HG03025 (cell line): ENCODE results near the gene CCDC178.
A peak's percentile ranks its signal among the peaks of the same experiment; 100 is the strongest.
"Not testable (repeated sequence)": the region's sequence is repeated elsewhere in the genome, so short reads cannot be mapped to it uniquely, and the experiment has no call there.

Experiments
- ATAC-seq: cut with Tn5 transposase; IDR thresholded peaks from one replicate; pipeline ENCODE4 v1.9.1; 2021; ENCODE audit warnings: mild to moderate bottlenecking, moderate library complexity; ENCODE audit not compliant: unreplicated experiment, low FRiP score

CCDC178 gene

DNA sequence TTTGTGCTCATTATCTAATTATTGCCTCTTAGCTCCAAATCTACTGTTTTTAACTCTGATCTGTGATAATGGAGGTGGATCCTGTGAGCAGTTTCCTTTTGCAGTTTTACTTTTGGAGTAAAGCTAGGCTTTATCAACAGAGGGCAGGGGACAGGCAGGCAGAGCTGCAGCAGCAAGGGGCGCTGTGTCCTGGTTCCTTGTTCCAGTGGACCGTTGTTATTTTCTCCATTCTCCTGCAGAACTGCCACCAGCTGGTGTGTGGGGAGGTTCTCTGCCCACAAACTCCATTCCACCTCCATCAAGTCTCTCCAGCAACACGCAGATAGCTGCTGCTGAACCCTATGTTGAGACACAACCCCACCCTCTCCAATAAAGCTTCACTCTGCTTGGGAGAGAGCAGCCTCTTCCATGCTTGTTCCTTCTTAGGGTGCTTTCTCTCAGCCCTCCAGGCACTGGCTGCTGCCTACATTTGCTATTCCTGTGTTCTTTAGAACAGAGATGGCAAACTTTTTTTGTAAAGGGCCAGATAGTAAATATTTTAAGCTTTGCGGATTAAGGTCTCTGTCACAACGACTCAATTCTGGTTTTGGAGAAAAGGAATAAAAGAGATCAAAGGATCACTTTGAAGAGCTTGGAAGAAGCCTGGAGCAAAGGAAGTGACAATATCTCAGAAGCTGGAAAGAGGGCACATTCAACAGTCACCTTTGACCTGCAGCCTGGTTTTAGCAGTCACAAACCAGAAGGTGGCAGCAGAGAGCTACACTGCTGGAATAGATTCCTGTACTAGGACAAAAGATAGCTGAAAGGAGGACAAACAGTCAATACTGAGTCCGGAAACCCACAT lies 208.8 kb downstream of the CCDC178 start:
- ATAC-seq: peak; percentile 97

DNA sequence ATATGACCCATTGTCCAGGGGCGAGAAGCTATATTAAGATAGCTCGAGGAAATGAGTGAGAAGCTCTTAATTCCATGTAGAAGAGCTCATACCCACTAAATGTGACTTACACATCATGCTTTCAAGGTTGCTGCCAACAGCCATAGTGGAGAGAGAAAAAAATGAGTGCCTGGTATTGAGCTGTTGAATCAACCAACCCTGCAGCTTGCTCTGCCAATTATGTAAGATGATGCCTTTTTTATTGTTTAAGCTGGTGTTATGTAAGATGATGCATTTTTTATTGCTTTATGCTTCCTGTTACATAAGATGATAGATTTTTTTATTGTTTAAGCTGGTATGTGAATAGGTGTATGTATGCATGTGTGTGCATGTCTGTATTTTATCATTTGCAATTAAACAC lies 228.2 kb downstream of the CCDC178 start:
- no peak for ATAC-seq

DNA sequence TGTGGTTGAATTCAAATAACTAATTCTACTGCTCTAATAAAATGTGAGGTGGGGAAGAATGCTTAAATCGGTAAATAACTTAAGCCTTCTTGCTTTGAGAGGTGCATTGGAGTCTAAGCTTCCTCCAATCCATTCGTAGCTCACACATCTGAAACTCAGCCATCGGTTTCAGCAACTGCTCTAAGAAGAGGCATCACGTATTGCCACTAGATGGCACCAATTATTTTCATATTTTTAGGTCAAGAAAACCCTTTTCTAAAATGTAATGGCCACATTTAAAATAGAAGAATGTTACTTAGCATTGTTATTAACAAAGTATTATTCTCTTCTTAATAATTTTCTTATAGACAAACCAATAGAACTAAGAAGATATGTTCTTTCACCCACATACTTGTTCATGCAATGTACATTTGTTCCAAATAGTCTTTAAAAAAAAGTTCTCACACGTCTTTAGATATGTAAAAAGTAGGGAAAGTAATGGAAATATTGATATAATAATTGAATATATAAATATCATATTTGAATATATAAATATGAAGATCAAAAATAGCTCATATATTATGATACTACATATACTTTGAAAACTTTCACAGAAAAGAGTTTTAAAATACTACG lies 229.8 kb downstream of the CCDC178 start:
- ATAC-seq: no peak

DNA sequence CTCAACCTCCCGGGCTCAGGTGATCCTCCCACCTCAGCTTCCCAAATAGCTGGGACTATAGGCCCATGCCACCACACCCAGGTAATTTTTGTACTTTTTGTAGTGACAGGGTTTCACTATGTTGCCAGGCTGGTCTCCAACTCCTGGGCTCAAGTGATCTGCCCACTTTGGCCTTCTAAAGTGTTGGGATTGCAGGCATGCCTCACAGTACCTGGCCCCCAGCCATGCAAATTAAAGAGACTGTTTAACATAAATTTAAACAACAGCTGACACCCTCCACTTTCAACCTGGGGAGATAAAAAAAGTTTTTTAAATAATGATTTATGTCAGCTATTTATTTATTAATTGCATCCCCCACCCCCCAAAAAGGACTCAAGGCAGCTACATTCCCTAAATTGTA lies 234.7 kb downstream of the CCDC178 start:
- no peak for ATAC-seq

DNA sequence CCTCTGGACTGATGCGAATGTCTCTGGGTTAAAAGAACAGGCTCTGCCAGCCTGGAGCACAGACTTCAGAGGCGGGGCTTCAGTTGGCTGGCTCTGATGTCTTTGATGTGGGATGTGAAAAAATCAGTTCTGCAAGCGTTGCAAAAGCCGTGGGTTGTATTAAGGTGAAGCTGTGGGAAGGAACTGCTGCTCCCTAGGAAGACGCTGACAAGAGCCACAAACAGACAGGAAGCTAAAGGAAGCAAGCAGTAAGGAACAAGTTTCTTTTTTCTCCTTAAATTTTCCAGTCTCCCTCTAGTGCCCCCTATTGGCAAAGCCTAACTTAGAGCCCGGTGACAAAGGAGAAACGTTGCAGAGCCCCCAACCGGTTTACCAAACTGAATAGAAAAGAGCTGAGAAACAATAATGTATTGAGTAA lies 239.0 kb downstream of the CCDC178 start:
- ATAC-seq: no peak

DNA sequence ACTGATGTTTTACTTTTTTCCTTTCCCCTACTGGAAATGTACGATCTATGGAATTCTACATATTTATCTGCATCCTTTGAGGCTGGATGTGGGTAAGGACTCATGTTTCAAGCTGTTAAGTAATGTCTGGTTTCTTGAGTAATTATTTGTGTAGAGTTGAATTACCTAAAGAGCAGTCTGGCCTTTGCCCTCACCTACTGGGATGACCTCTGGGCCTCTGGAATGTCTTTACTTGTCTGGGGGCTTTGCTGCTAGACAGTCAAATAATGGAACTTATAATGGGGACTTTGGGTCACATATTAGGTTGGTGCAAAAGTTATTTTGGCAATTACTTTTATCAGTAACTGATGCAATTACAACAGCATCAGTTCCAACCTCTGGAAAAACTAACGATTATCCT lies 244.7 kb downstream of the CCDC178 start:
- no peak for ATAC-seq

DNA sequence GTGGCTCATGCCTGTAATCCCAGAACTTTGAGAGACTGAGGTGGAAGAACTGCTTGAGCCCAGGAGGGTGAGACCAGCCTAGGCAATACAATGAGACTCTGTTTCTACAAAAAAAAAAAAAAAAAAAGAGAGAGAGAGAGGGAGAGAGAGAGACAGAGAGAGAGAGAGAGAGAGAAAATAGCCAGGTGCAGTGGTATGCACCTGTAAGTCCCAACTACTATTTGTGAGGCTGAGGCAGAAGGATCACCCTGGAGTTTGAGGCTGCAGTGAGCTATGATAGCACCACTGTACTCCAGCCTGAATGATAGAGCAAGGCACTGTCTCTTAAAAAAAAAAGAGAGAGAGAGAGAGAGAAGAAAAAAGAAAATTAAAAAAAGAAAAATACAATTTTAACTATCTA lies 245.7 kb downstream of the CCDC178 start:
- no peak for ATAC-seq

DNA sequence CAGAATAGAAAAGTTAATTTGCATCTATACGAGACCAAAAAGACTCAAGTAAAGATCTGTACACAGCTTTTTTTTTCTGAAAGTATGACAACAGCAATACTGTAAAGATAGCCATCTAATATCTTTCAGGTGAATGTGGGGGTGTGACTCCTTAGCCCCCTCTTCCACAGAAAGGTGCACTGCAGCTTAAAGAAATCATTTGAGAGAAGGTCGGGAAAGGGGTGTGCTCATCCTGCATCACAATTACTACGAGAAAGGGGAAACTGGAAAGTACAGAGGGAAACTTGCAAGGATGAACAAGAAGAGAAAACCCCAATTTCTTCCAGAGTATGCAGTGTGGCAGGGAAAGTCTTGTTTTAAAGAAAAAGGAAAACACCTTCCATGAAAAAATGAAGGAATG lies 255.6 kb downstream of the CCDC178 start:
- no peak for ATAC-seq

DNA sequence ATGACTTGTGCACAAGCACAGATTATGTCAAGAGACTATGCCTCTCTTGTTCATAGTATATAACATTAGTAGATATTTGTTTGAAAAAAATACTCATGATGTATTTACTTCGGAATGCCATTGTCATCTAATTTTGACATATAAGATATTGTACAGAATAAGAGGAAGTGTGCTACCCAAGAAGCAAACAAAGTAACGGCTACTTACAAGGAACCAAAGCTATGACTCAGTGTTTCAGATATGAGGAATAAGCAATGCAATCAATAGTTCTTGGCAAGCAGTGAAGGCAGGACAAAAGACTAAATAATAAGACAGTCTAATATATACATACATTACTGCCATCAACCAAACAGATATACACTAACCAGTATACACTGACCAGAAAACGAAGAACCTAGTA lies 256.3 kb downstream of the CCDC178 start:
- no peak for ATAC-seq

DNA sequence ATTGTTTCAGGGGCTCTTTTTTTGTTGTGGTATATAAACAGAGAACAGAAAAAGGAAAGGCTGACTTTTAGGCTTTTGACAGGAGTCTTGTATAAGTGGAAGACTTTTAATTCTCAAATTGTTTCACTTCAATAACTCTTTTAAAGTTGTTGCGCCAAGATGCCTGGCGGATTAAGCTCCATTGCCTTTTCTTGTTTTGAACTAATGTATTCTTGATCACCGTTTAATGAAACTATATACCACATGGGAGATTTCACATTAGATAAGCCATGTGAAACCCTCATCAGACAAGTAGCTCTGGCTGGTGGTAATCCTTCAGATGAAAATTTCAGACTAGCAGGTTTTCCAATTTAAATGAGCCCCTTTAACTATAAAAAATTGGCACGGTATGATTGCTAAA lies 257.4 kb downstream of the CCDC178 start:
- ATAC-seq: no peak

DNA sequence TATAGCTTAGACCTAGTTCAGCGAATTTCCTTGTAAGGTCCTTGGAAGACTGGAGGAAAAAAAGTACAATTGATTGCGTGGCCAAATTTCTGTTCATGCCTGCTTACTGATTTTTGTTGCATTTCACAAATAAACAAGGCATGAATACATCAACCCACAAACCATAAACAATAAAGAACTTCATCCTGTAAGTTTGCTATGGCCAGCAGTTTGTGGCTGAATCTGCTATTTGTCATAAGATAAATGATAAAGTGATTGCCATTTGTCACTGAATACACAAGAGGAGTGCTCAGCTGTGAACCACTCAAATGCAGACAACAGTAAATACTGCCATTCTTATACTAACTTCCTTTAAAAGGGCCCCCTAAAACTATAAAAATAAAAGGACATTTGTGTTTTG lies 259.5 kb downstream of the CCDC178 start:
- no peak for ATAC-seq

DNA sequence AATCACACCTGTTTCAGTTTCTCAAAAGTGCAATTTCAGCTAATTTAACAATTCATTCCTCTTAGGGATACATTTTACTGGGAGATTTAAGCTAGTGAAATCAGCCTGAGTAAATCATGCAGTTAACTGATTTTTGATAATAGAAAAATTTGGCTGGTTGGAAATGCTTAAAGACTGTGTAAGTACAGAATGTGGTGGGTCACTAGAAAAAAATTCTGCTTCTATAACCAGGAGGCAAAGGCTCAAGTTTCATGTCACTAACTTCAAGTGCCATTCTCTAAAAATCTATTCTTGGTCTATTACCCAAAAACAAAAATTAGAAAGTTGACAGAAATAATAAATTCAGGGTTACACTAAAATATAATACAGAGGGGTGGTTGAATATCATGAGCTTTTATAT lies 271.3 kb downstream of the CCDC178 start:
- no peak for ATAC-seq

DNA sequence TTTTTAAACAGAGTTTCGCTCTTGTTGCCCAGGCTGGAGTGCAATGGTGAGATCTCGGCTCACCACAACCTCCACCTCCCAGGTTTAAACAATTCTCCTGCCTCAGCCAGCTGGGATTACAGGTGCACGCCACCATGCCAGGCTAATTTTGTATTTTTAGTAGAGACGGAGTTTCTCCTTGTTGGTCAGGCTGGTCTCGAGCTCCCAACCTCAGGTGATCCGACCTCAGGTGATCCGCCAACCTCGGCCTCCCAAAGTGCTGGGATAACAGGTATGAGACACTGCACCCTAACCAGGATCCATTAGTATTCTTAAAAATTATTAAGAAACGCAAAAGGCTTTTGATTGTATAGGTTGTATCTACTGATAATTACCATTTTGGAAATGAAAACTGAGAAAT lies 276.4 kb downstream of the CCDC178 start:
- not testable (repeated sequence) for ATAC-seq

DNA sequence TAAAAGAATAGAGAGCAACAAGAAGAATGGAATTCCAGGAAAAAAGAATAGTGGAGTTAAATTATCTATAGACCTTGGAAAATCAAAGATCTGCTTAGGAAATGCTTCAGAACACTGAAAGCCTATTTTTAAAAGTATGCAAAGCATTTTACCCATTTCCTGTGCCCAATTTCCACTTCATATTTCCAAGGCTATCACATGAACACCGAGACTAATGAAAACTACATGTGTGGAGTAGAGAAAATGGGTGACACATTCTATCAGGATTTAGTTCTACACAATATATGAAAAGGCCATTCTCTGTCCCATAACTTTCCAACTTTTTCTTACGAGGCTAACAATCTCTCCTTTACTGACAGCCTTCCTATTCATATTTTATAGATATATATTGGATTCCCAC lies 279.4 kb downstream of the CCDC178 start:
- ATAC-seq: no peak

DNA sequence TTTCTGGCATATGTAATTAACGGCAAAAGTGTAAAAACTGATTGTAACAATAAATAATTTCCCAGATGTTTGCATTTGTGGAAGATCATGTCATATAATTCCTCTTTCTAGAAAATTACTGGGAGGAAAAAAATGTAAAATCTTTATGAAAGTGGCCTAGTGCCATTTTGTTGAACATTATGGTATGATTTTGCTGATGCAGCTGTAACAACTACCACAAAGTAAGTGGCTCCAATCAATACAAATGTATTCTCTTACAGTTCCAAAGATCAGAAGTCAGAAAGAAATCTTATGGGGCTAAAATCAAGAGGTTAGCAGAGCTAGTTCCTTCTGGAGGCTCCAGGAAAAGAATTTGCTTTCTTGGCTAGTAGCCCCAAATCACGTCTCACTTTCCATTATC lies 281.4 kb downstream of the CCDC178 start:
- ATAC-seq: no peak

DNA sequence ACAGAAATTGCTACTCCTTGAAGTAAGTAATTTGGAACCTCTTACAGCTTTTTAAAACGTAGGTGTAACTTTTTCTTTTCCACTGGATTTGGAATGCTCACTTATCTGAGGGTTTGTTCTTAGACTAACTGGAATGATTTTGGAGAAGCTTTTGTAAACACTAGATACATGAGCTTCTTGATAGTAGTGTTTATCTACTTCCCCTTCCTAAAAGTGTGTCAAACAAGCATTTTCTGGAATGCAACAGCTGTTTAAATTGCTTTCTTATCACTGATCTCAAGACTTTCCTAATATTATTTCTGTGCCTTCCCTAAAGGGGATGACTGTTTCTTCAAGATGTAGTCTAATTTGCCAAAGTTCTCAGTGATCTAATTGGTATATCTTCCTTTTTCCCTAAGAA lies 282.6 kb downstream of the CCDC178 start:
- ATAC-seq: no peak

DNA sequence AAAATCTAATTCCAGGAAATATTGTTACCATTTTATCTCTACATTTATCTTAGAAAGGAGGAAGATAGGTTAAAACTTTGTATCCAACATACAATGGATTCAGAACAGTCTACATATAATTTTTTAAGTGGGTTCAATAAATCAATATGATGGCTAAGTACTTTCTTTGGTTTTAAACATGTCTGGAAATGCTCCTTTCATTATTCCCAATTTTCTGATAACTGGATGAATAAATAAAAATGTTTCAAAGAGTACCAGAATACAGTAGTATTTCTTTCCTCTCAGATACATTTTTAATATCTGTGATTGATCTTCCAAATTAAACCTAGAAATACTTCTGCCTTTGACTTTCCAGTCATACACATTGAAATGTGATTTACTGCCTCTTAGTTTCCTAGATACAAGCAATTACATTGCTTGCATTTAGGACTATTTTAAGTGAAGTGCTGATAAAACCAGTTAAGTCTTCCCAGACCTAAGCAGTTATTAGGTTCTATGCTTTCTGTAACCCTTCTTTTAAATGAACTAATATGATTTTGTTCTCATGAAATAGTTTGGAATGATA lies 283.5 kb downstream of the CCDC178 start:
- no peak for ATAC-seq

DNA sequence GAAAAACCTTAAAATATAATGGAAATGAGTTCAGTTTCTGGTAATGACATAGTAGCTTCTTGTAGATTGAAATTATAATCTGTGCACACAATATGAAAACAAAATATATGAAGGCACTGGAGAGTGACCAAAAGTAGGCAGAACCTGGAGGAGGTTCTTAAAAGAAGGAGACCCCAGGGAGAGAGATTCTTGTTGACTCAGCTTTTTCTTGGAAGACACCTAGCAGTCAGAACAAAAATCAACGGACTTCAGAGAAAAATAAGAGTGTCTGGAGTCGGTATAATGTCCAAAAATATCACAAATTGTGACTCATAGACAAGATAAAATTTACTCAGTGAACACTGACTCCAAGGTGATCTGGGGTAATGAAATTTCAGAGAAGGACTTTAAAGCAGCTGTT lies 286.5 kb downstream of the CCDC178 start:
- ATAC-seq: no peak

DNA sequence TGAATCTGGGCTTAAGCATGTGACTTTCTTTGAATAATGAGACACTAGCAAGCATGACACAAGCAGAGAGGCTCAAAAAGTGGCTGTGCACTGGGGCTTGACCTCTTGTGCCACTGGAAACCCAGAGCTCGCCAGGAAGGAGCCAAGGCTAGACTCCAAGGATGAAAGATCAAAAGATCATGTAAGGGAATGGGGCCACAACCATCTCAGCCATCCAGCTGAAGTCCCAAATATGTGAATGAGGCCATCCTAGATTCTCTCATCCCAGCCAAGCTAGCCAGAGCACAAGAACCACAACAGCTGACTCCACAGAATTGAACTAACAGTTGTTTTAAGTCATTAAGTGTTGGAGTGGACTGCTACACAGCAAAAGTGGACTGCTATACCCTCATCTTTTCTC lies 288.1 kb downstream of the CCDC178 start:
- no peak for ATAC-seq

DNA sequence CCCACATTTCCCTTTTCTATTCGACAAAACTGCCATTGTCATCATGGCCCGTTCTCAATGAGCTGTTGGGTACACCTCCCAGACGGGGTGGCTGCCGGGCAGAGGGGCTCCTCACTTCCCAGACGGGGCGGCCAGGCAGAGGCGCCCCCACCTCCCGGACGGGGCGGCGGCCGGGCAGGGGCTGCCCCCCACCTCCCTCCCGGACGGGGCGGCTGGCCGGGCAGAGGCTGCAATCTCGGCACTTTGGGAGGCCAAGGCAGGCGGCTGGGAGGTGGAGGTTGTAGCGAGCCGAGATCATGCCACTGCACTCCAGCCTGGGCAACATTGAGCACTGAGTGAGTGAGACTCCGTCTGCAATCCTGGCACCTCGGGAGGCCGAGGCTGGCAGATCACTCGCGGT lies 292.7 kb downstream of the CCDC178 start:
- not testable (repeated sequence) for ATAC-seq

DNA sequence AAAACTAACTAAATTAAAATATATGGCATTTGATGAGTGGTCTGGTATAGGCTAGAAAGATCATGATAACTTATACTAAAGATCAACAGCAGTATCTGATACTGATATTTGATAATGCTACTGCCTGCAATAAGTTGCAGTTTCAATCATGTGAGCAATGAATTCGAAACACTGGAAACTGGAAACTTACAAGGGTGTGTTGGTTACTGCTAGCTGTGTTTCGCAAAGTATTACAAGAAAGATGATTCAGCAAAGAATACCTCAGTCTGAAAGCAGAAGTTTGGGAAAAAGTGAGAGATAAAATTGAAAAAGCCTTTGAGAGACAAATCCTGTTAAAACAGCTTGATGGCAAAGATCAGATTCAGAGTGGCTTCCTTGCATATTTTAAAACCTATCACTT lies 294.5 kb downstream of the CCDC178 start:
- ATAC-seq: no peak
